ENCODE results near the gene CALM3. TPM values are rescaled to one million over a fixed set of nuclear protein-coding genes. Genes with fewer than 3 reads are reported as not detected.
"Not testable (repeated sequence)": the region's sequence is repeated elsewhere in the genome, so short reads cannot be mapped to it uniquely, and the experiment has no call there.

CALM3 gene
- total and polyA plus RNA-seq, 2 of the 13 experiments (the other 11 are each of a cell fraction or from before 2014, with no cell fraction given): 239 to 258 TPM

GRCh38 chr19:46555628-46556280 is 45.4 kb upstream of the CALM3 start (continued):
- no peak for TF ChIP-seq POGZ (CRISPR knock-in tag; IDR thresholded peaks at IDR 0.05)
- no peak for TF ChIP-seq TARDBP (CRISPR knock-in tag; IDR thresholded peaks at IDR 0.05)
- TF ChIP-seq ZNF816 (CRISPR knock-in tag; IDR thresholded peaks at IDR 0.05; ENCODE audit: borderline replicate concordance): no peak
- TF ChIP-seq ZFP41 (CRISPR knock-in tag; IDR thresholded peaks at IDR 0.05; ENCODE audit: borderline replicate concordance): no peak
- TF ChIP-seq FOXP1 (IDR thresholded peaks at IDR 0.05): no peak
- TF ChIP-seq FOXP1 (CRISPR knock-in tag; IDR thresholded peaks at IDR 0.05): no peak
- TF ChIP-seq REPIN1 (CRISPR knock-in tag; IDR thresholded peaks at IDR 0.05; ENCODE audit: borderline replicate concordance, low read depth): no peak

DNA sequence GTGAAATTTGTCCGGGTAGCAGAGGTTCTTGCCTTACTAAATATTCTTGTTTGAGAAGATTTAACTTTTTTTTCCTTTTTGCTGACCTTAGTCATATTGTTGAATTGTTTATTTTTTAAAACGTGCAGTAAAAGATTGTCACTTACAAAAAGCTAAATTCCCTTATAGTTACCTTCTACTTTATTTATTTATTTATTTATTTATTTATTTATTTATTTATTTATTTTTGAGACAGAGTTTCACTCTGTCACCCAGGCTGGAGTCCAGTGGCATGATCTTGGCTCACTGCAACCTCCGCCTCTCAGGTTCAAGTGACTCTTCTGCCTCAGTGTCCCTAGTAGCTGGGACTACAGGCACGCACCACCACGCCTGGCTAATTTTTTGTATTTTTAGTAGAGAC is 44.7 kb upstream of the CALM3 start:
- BruUV-seq (replicated peaks); FAIRE-seq; H3K36me3 ChIP-seq (replicated peaks in 1 of 2; ENCODE audit: control insufficient read depth in 1 of 2, insufficient read depth in 2 of 2, low read length in 2 of 2); POLR2A ChIA-PET; H3K9me3 ChIP-seq (ENCODE audit: low read length); ATAC-seq; H3K4me1 ChIP-seq (ENCODE audit: insufficient read depth, low read length); intact Hi-C loops (cut with micrococcal nuclease; ENCODE audit: unreplicated experiment); H3K27ac ChIP-seq (ENCODE audit: extremely low read length, insufficient read depth, low read length); H3K27me3 ChIP-seq (ENCODE audit: control insufficient read depth in 1 of 2, insufficient read depth in 2 of 2, low read length in 2 of 2); in situ Hi-C loops (cut with HindIII; ENCODE audit: extremely low pct_ligation_motif_present, low pct_unique_long_range_greater_than_20kb); H3K9ac ChIP-seq (ENCODE audit: insufficient read depth, low read depth, low read length); CTCF ChIA-PET (ENCODE audit: low intra/inter-chr PET ratio, low total read pairs); DNase-seq (ENCODE audit: low spot score); H3K79me2 ChIP-seq (ENCODE audit: insufficient read depth, low read length); H4K20me1 ChIP-seq (ENCODE audit: insufficient read depth, low read length); H3K4me3 ChIP-seq (replicated peaks in 1 of 3; ENCODE audit: insufficient read depth in 1 of 3, low read depth in 2 of 3, low read length in 3 of 3); H3K4me2 ChIP-seq (ENCODE audit: low read depth, low read length); H2AFZ ChIP-seq (ENCODE audit: low read length): not testable (repeated sequence)
- TF ChIP-seq MAFK (conservative IDR thresholded peaks at IDR 0.05 in 1 of 2, IDR thresholded peaks at IDR 0.05 in 1 of 2; ENCODE audit: low read length in 2 of 2): peak in 1 of 2 experiments; percentile 23; a peak in 1 of 4 replicates
- 58% methylated on average over 5 of the region's 5 CpGs for WGBS (ENCODE audit: low lambda C conversion rate)

Data from HepG2 (cell line).